ENCODE data around the gene LAMA4. TPM values are rescaled to one million over a fixed set of nuclear protein-coding genes. Genes with fewer than 3 reads are reported as not detected.

The LAMA4 gene
- total RNA-seq, 1 experiment from 2014 or later, result 1.1 TPM

DNA sequence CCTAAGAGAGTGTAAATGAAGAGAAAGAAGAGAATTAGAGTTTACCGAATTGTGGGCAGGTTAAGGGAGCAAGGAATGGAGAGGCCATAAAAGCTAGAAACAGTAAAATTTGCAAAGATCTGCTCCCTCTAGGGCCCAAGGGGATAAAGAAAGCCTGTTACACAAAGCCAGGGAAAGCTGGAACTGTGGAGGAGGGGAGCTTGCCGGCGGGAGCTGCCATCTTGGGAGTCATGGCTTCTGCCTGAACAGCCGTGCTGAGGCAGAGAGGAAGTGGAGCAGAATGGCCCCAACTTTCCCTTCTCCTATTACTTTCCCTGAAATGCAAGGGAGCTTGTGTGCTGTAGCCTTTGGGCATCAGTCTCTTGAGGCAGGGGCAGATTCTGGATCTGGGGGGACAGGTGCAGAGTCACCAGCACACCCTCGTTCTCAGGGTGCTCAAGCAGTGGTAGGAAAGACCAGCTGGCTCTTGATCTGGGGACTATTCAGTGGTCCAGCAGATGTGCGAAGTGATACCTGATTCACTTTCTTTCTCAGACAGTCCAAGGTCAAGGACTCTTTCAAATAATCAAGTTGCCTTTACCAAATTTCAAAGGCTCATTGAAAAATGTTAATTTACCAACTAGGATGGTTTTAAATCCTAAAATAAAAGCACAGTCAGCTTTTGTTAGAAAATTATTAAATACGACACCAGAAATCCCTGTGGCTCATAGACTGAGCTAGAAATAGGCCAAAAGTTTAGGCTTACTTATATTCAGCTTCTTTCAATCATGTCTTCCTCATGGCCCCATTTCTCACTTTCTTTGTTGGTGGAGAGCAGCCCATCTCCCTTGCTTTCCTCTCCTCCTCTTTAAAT lies 25.7 kb downstream of the LAMA4 start:
- Histone ChIP-seq H3K4ac (ENCODE audit: low read depth, low read length) (no peak overlapping the region), H3K9me3 (ENCODE audit: control insufficient read depth, low read depth, low read length) (no peaks in the 10 kb centered on the region), H4K8ac (replicated peaks; ENCODE audit: insufficient read length, low read depth, low read length) (no peak overlapping the region), H3K23ac (ENCODE audit: insufficient read length, low read depth, low read length) (no peak overlapping the region), H3K27me3 (ENCODE audit: insufficient read depth, low read length) (no peaks in the 10 kb centered on the region), H2AK5ac (ENCODE audit: insufficient read length, low read length) (no peak overlapping the region), H3K18ac (ENCODE audit: insufficient read length, low read depth, low read length) (no peak overlapping the region), H2BK120ac (ENCODE audit: low read depth, low read length, poor library complexity, severe bottlenecking) (no peak overlapping the region), H3K27ac (ENCODE audit: insufficient read length, low read depth, low read length) (no peak overlapping the region), H3K14ac (ENCODE audit: insufficient read depth, low read length) (no peak overlapping the region), H3T11ph (ENCODE audit: low read length) (no peak overlapping the region), H2BK12ac (ENCODE audit: insufficient read length, low read depth, low read length) (no peak overlapping the region), H2BK20ac (ENCODE audit: low read depth, low read length, poor library complexity, severe bottlenecking) (no peak overlapping the region), H3K9ac (ENCODE audit: extremely low read depth, insufficient read length, low read length) (no peak overlapping the region), H3K79me2 (ENCODE audit: insufficient read depth, low read length) (no peaks in the 10 kb centered on the region), H2BK5ac (ENCODE audit: insufficient read length, low read length) (no peak overlapping the region), H3K4me1 (ENCODE audit: insufficient read depth, low read length) (no peaks in the 10 kb centered on the region), H4K20me1 (ENCODE audit: control insufficient read depth, insufficient read depth, insufficient read length) (no peaks in the 10 kb centered on the region), H3K56ac (ENCODE audit: insufficient read length, low read depth, low read length) (no peak overlapping the region), H3K4me2 (ENCODE audit: insufficient read depth, insufficient read length, low read length) (no peak overlapping the region), H3K23me2 (ENCODE audit: insufficient read length, low read depth, low read length, poor library complexity, severe bottlenecking) (no peaks in the 10 kb centered on the region), H4K91ac (ENCODE audit: insufficient read length, low read depth, low read length) (no peak overlapping the region), H2AFZ (ENCODE audit: low read length) (no peak overlapping the region), H4K5ac (ENCODE audit: insufficient read length, low read depth, low read length) (no peak overlapping the region), H3K79me1 (ENCODE audit: insufficient read depth, low read depth, low read length, poor library complexity, severe bottlenecking) (no peaks in the 10 kb centered on the region), H2BK15ac (ENCODE audit: low read depth, low read length) (no peak overlapping the region; the same call in 1 of the 2 replicates)
- no peak for DNase-seq
- WGBS (ENCODE audit: extremely low coverage, insufficient read length, low lambda C conversion rate), result no CpG with 5 or more reads among the region's 7 CpGs
- H3K27ac Mint-ChIP-seq, result no peak overlapping the region; a peak in 2 of 7 replicates
- H3K4me1 Mint-ChIP-seq, result peaks cover 3% of the 10 kb centered on the region in 2 experiments
- no peaks in the 10 kb centered on the region for H3K36me3 Mint-ChIP-seq (ENCODE audit: insufficient read depth in 1 of 3, low read depth in 3 of 3)
- TF ChIP-seq, protein P1, sequence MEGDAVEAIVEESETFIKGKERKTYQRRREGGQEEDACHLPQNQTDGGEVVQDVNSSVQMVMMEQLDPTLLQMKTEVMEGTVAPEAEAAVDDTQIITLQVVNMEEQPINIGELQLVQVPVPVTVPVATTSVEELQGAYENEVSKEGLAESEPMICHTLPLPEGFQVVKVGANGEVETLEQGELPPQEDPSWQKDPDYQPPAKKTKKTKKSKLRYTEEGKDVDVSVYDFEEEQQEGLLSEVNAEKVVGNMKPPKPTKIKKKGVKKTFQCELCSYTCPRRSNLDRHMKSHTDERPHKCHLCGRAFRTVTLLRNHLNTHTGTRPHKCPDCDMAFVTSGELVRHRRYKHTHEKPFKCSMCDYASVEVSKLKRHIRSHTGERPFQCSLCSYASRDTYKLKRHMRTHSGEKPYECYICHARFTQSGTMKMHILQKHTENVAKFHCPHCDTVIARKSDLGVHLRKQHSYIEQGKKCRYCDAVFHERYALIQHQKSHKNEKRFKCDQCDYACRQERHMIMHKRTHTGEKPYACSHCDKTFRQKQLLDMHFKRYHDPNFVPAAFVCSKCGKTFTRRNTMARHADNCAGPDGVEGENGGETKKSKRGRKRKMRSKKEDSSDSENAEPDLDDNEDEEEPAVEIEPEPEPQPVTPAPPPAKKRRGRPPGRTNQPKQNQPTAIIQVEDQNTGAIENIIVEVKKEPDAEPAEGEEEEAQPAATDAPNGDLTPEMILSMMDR (conservative IDR thresholded peaks at IDR 0.05), result no peak
- H3K27me3 Mint-ChIP-seq (ENCODE audit: low read depth), result peaks cover 1% of the 10 kb centered on the region; the same call in 1 of the 2 replicates
- H3K9me3 Mint-ChIP-seq, result peaks cover 2 to 3% of the 10 kb centered on the region in 2 experiments; a peak in 2 of 5 replicates
- H3K4me3 Mint-ChIP-seq, result no peak overlapping the region; a peak in 1 of 5 replicates
